HepG2 (cell line): ENCODE results near the gene TCEANC2. TPM values are rescaled to one million over a fixed set of nuclear protein-coding genes. Genes with fewer than 3 reads are reported as not detected.

Source experiments
- ATF7 ChIP-seq, 2 experiments: fragments of 450-650 bp in 1 of 2; sonication (generic) in 1 of 2; formaldehyde crosslinking in 1 of 2; IDR thresholded peaks; 2 replicates each; pipeline versions ENCODE4 v1.4.0 to v1.6.1; 2016 to 2020; ENCODE audit warnings: antibody characterized with exemption in 1 of 2, mild to moderate bottlenecking in 1 of 2, missing genetic modification reagents in 1 of 2
- CAMTA2 ChIP-seq: sonication (generic); formaldehyde crosslinking; IDR thresholded peaks from 2 replicates; pipeline ENCODE4 v1.4.0; 2020; ENCODE audit warnings: mild to moderate bottlenecking, missing genetic modification reagents, borderline replicate concordance
- FOXO1 ChIP-seq: sonication (generic); formaldehyde crosslinking; IDR thresholded peaks from 2 replicates; pipeline ENCODE4 v1.4.0; 2020; ENCODE audit warnings: missing genetic modification reagents
- GLI4 ChIP-seq: sonication (generic); formaldehyde crosslinking; IDR thresholded peaks from 2 replicates; pipeline ENCODE4 v1.5.1; 2020; ENCODE audit warnings: missing genetic modification reagents, mild to moderate bottlenecking, moderate library complexity, borderline replicate concordance
- PITX1 ChIP-seq: sonication (generic); formaldehyde crosslinking; IDR thresholded peaks from 2 replicates; pipeline ENCODE4 v1.5.1; 2020; ENCODE audit warnings: mild to moderate bottlenecking, missing genetic modification reagents
- POLR2A ChIP-seq, 2 experiments: IDR thresholded peaks; 2 replicates each; pipeline ENCODE4 v1.6.1; 2011; ENCODE audit warnings: low read depth in 2 of 2, low read length in 2 of 2, mild to moderate bottlenecking in 1 of 2, moderate library complexity in 1 of 2; ENCODE audit not compliant: insufficient read depth in 1 of 2
- RARA ChIP-seq: IDR thresholded peaks from 2 replicates; pipeline ENCODE4 v1.6.1; 2016; ENCODE audit warnings: missing genetic modification reagents, missing compliant biosample characterization
- TBX2 ChIP-seq: sonication (generic); formaldehyde crosslinking; IDR thresholded peaks from 2 replicates; pipeline ENCODE4 v1.5.0; 2020; ENCODE audit warnings: missing genetic modification reagents, mild to moderate bottlenecking, borderline replicate concordance
- THAP11 ChIP-seq: IDR thresholded peaks from 2 replicates; pipeline ENCODE4 v1.6.1; 2016; ENCODE audit warnings: missing biosample characterization, missing genetic modification reagents
- TOE1 ChIP-seq: sonication (generic); formaldehyde crosslinking; IDR thresholded peaks from 2 replicates; pipeline ENCODE4 v1.4.0; 2020; ENCODE audit warnings: mild to moderate bottlenecking, missing genetic modification reagents
- ZFP36L2 ChIP-seq: sonication (generic); formaldehyde crosslinking; IDR thresholded peaks from 2 replicates; pipeline ENCODE4 v1.4.0; 2020; ENCODE audit warnings: missing genetic modification reagents
- ZMYM2 ChIP-seq: sonication (generic); formaldehyde crosslinking; IDR thresholded peaks from 2 replicates; pipeline ENCODE4 v1.8.0; 2022; ENCODE audit warnings: mild to moderate bottlenecking, missing genetic modification reagents
- ZNF20 ChIP-seq: sonication (generic); formaldehyde crosslinking; IDR thresholded peaks from 2 replicates; pipeline ENCODE4 v1.4.0; 2020; ENCODE audit warnings: mild to moderate bottlenecking, moderate library complexity, missing genetic modification reagents
- ZNF552 ChIP-seq: sonication (generic); formaldehyde crosslinking; IDR thresholded peaks from 2 replicates; pipeline ENCODE4 v1.9.0; 2022; ENCODE audit warnings: missing genetic modification reagents, mild to moderate bottlenecking, borderline replicate concordance
- ZNF567 ChIP-seq: sonication (generic); formaldehyde crosslinking; IDR thresholded peaks from 2 replicates; pipeline ENCODE4 v1.8.1; 2023; ENCODE audit warnings: mild to moderate bottlenecking, missing genetic modification reagents, borderline replicate concordance
- polyA plus RNA-seq, 8 experiments: library from polyadenylated mRNA; depleted of rRNA in 3 of 8; stranded (reverse) in 7 of 8; unstranded in 1 of 8; fragments of >200 nt; fragmentation: Illumina TruSeq in 4 of 8; extraction: Trizol in 4 of 8; gene quantifications; 2 replicates each; pipeline versions ENCODE4 v1.2.1 to v1.2.3, GENCODE V29; 2011 to 2016; ENCODE audit warnings: low read depth in 4 of 8, missing spikeins in 1 of 8, mixed read lengths in 1 of 8; ENCODE audit not compliant: insufficient read depth in 1 of 8
- total RNA-seq, 5 experiments: library from RNA; depleted of rRNA; stranded (reverse); fragments of >200 nt; fragmentation: Illumina TruSeq; extraction: Trizol; gene quantifications; 2 replicates each; pipeline ENCODE4 v1.2.3, GENCODE V29; 2016; ENCODE audit warnings: low read depth in 1 of 5
- TF ChIP-seq, protein P1 (sequence below): IDR thresholded peaks from 2 replicates; pipeline ENCODE4 v1.6.1; 2016; ENCODE audit warnings: control low read depth
- TF ChIP-seq, protein P2 (sequence below): sonication (generic); formaldehyde crosslinking; IDR thresholded peaks from 2 replicates; pipeline ENCODE4 v1.5.1; 2020; ENCODE audit warnings: mild to moderate bottlenecking, missing genetic modification reagents, borderline replicate concordance

The TCEANC2 gene
- total and polyA plus RNA-seq, 2 of the 13 experiments (the other 11 are each of a cell fraction or from before 2014, with no cell fraction given), result 3.8 to 5.0 TPM

GRCh38 chr1:54016343-54017282 lies 36.8 kb upstream of the TCEANC2 start (continued):
- TF ChIP-seq, protein P1, sequence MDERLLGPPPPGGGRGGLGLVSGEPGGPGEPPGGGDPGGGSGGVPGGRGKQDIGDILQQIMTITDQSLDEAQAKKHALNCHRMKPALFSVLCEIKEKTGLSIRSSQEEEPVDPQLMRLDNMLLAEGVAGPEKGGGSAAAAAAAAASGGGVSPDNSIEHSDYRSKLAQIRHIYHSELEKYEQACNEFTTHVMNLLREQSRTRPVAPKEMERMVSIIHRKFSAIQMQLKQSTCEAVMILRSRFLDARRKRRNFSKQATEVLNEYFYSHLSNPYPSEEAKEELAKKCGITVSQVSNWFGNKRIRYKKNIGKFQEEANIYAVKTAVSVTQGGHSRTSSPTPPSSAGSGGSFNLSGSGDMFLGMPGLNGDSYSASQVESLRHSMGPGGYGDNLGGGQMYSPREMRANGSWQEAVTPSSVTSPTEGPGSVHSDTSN (CRISPR knock-in tag), result no peak
- TF ChIP-seq ATF7 (IDR thresholded peaks at IDR 0.05) (no peak), ATF7 (CRISPR knock-in tag; IDR thresholded peaks at IDR 0.05) (peak; percentile 26; the same call in 1 of the 2 replicates), ZNF567 (CRISPR knock-in tag) (no peak), CAMTA2 (CRISPR knock-in tag) (no peak), ZMYM2 (CRISPR knock-in tag) (no peak; the same call in 1 of the 2 replicates), PITX1 (peak; percentile 71), ZNF20 (no peak), POLR2A (IDR thresholded peaks at IDR 0.05; ENCODE audit: insufficient read depth in 1 of 2, low read depth in 2 of 2, low read length in 2 of 2) (peak in 1 of 2 experiments; percentile 58; a peak in 2 of 4 replicates), TOE1 (CRISPR knock-in tag) (0 out of 2 replicates have a peak, but pooled peaks have one; percentile 26), TBX2 (CRISPR knock-in tag) (peak; percentile 83), ZFP36L2 (no peak), FOXO1 (CRISPR knock-in tag) (peak; percentile 59; the same call in 1 of the 2 replicates), THAP11 (CRISPR knock-in tag) (peak; percentile 72), RARA (CRISPR knock-in tag) (peak; percentile 96), GLI4 (CRISPR knock-in tag) (no peak), ZNF552 (CRISPR knock-in tag) (no peak)
- TF ChIP-seq, protein P2, sequence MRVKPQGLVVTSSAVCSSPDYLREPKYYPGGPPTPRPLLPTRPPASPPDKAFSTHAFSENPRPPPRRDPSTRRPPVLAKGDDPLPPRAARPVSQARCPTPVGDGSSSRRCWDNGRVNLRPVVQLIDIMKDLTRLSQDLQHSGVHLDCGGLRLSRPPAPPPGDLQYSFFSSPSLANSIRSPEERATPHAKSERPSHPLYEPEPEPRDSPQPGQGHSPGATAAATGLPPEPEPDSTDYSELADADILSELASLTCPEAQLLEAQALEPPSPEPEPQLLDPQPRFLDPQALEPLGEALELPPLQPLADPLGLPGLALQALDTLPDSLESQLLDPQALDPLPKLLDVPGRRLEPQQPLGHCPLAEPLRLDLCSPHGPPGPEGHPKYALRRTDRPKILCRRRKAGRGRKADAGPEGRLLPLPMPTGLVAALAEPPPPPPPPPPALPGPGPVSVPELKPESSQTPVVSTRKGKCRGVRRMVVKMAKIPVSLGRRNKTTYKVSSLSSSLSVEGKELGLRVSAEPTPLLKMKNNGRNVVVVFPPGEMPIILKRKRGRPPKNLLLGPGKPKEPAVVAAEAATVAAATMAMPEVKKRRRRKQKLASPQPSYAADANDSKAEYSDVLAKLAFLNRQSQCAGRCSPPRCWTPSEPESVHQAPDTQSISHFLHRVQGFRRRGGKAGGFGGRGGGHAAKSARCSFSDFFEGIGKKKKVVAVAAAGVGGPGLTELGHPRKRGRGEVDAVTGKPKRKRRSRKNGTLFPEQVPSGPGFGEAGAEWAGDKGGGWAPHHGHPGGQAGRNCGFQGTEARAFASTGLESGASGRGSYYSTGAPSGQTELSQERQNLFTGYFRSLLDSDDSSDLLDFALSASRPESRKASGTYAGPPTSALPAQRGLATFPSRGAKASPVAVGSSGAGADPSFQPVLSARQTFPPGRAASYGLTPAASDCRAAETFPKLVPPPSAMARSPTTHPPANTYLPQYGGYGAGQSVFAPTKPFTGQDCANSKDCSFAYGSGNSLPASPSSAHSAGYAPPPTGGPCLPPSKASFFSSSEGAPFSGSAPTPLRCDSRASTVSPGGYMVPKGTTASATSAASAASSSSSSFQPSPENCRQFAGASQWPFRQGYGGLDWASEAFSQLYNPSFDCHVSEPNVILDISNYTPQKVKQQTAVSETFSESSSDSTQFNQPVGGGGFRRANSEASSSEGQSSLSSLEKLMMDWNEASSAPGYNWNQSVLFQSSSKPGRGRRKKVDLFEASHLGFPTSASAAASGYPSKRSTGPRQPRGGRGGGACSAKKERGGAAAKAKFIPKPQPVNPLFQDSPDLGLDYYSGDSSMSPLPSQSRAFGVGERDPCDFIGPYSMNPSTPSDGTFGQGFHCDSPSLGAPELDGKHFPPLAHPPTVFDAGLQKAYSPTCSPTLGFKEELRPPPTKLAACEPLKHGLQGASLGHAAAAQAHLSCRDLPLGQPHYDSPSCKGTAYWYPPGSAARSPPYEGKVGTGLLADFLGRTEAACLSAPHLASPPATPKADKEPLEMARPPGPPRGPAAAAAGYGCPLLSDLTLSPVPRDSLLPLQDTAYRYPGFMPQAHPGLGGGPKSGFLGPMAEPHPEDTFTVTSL (CRISPR knock-in tag), result peak; percentile 47; the same call in 1 of the 2 replicates
